HL-60/S4 treated with phorbol 12-myristate 13-acetate at 8.2 ng/mL for 4 days and 3 days (cell line): ENCODE results near the gene CCL26.
"Not testable (repeated sequence)": the region's sequence is repeated elsewhere in the genome, so short reads cannot be mapped to it uniquely, and the experiment has no call there.

Experiments used
- in situ Hi-C: fragments of 300-500 bp; cut with MboI; formaldehyde crosslinking; loops from 2 replicates; pipeline ENCODE4 v1.15.0; 2022; ENCODE audit warnings: low sequenced_read_pairs

Gene CCL26

GRCh38 chr7:75739796-75740672, 32.0 kb downstream of the CCL26 start:
- in situ Hi-C loops, result no loop called here

GRCh38 chr7:75738975-75739795, 32.8 kb downstream of the CCL26 start:
- in situ Hi-C loops, result no loop called here

- in situ Hi-C loops, result no loop called here
These were observed 33.4 kb downstream of the CCL26 start, which contains the start of gene HIP1 for GRCh38 chr7:75738604-75738974. Gene HIP1 (minus strand): TSS chr7:75738941. CDS start chr7:75738920, 21 bp downstream.

GRCh38 chr7:75737856-75738603, 34.0 kb downstream of the CCL26 start:
- in situ Hi-C loops, result no loop called here

- in situ Hi-C loops, result no loop called here
These were observed 36.2 kb downstream of the CCL26 start for GRCh38 chr7:75735581-75736350.

- in situ Hi-C loops, result no loop called here
These were observed 37.2 kb downstream of the CCL26 start for GRCh38 chr7:75734586-75735458.

GRCh38 chr7:75732764-75733630, 39.0 kb downstream of the CCL26 start:
- in situ Hi-C loops, result no loop called here

GRCh38 chr7:75732016-75732521, 39.9 kb downstream of the CCL26 start:
- in situ Hi-C loops, result no loop called here

GRCh38 chr7:75729851-75730274, 42.1 kb downstream of the CCL26 start:
- in situ Hi-C loops, result no loop called here

- in situ Hi-C loops, result no loop called here
These were observed 44.0 kb downstream of the CCL26 start for GRCh38 chr7:75727881-75728593.

GRCh38 chr7:75727351-75727750, 44.7 kb downstream of the CCL26 start:
- in situ Hi-C loops, result not testable (repeated sequence)

- in situ Hi-C loops, result no loop called here
These were observed 46.7 kb downstream of the CCL26 start for GRCh38 chr7:75725306-75725705.

- in situ Hi-C loops, result no loop called here
These were observed 48.6 kb downstream of the CCL26 start for GRCh38 chr7:75723444-75723843.

- in situ Hi-C loops, result no loop called here
These were observed 49.6 kb downstream of the CCL26 start for GRCh38 chr7:75722373-75722772.

- in situ Hi-C loops, result not testable (repeated sequence)
These were observed 50.1 kb downstream of the CCL26 start for GRCh38 chr7:75721922-75722321.

GRCh38 chr7:75721426-75721825, 50.6 kb downstream of the CCL26 start:
- in situ Hi-C loops, result no loop called here

GRCh38 chr7:75719626-75720025, 52.4 kb downstream of the CCL26 start:
- in situ Hi-C loops, result no loop called here
